Mammary epithelial cell (primary cell): ENCODE data around the gene CCBE1.

Experiments used
- CTCF ChIP-seq, 2 donors: IDR thresholded peaks in 1 of 2; conservative IDR thresholded peaks in 1 of 2; 2 replicates each; pipeline ENCODE4 v1.5.1; 2011 to 2012; ENCODE audit warnings: inconsistent platforms in 2 of 2, low read length in 2 of 2, mild to moderate bottlenecking in 2 of 2, control low read depth in 1 of 2, low read depth in 1 of 2; ENCODE audit not compliant: insufficient read depth in 1 of 2; ENCODE audit errors: extremely low read depth in 1 of 2
- EZH2 ChIP-seq: IDR thresholded peaks from 2 replicates; pipeline ENCODE4 v1.6.1; 2012; ENCODE audit warnings: low read length, inconsistent platforms, borderline replicate concordance

GRCh38 chr18:59658941-59659340, 38.3 kb downstream of the CCBE1 start:
- TF ChIP-seq EZH2 (no peak), CTCF (conservative IDR thresholded peaks at IDR 0.05 in 1 of 2, IDR thresholded peaks at IDR 0.05 in 1 of 2; ENCODE audit: extremely low read depth in 1 of 2, insufficient read depth in 1 of 2, low read depth in 1 of 2, low read length in 2 of 2) (no peak)
